ENCODE results near the gene RSPH6A. TPM values are rescaled to one million over a fixed set of nuclear protein-coding genes. Genes with fewer than 3 reads are reported as not detected.

Gene RSPH6A
- total RNA-seq, 1 experiment from 2014 or later = 0.39 TPM

- TF ChIP-seq ZNF281 (CRISPR knock-in tag; IDR thresholded peaks at IDR 0.05) = no peak
- TF ChIP-seq GABPB1 (CRISPR knock-in tag; IDR thresholded peaks at IDR 0.05) = no peak
- TF ChIP-seq SOX15 (CRISPR knock-in tag; IDR thresholded peaks at IDR 0.05) = no peak
These were observed 541 bp upstream of the RSPH6A start (continued) for GRCh38 chr19:45815481-45816216.

- DNase-seq (ENCODE audit: low spot score) = no peak
- ATAC-seq = no peak
- Mint-ChIP-seq H3K9me3 (no peaks in the 10 kb centered on the region), H3K36me3 (no peaks in the 10 kb centered on the region; the same call in 1 of the 2 replicates), H3K4me1 (peaks cover 36% of the 10 kb centered on the region), H3K27me3 (ENCODE audit: low read depth) (no peaks in the 10 kb centered on the region; the same call in none of the 2 replicates), H3K4me3 (peak overlapping the region; percentile 89), H3K27ac (peak overlapping the region; percentile 45; the same call in 1 of the 2 replicates)
- CTCF ChIA-PET = interaction anchor here (0.6 to 7.2 kb wide), 13 partner anchors 12 to 97 kb away, joined by 3 to 135 read pairs (median 8); partner anchors contain the start of genes DMPK, DMWD and SIX5
- POLR2A ChIA-PET = interaction anchor here (1.0 to 4.0 kb wide), 5 partner anchors 15 to 123 kb away, joined by 3 to 47 read pairs (median 6); partner anchors contain the start of genes DMWD, FOXA3, QPCTL and SIX5
- TF ChIP-seq TCF7 (CRISPR knock-in tag; IDR thresholded peaks at IDR 0.05; ENCODE audit: low read depth) (no peak), ZNF317 (CRISPR knock-in tag; IDR thresholded peaks at IDR 0.05; ENCODE audit: borderline replicate concordance, low read depth) (no peak), JUN (CRISPR knock-in tag; IDR thresholded peaks at IDR 0.05) (no peak), TP53 (CRISPR knock-in tag; IDR thresholded peaks at IDR 0.05) (no peak), ZNF416 (CRISPR knock-in tag; IDR thresholded peaks at IDR 0.05) (no peak), AFF4 (CRISPR knock-in tag; IDR thresholded peaks at IDR 0.05; ENCODE audit: borderline replicate concordance) (no peak)
These were observed 835 bp downstream of the RSPH6A start for GRCh38 chr19:45814166-45814780.

- CTCF ChIA-PET = interaction anchor here (0.5 to 6.6 kb wide), 3 partner anchors 10 to 528 kb away, joined by 3 to 133 read pairs (median 11); partner anchors contain the start of gene SIX5
- no peak for DNase-seq (ENCODE audit: low spot score)
- Mint-ChIP-seq H3K4me3 (no peak overlapping the region), H3K36me3 (no peaks in the 10 kb centered on the region; the same call in 1 of the 2 replicates), H3K27me3 (ENCODE audit: low read depth) (peaks cover 3% of the 10 kb centered on the region), H3K27ac (peak overlapping the region; percentile 82), H3K9me3 (no peaks in the 10 kb centered on the region), H3K4me1 (peaks cover 20% of the 10 kb centered on the region)
- POLR2A ChIA-PET = interaction anchor here (1.0 kb wide), 1 partner anchor 43 kb away, joined by 3 read pairs; the partner anchor contains the start of gene SIX5
- ATAC-seq = no peak
- TF ChIP-seq ATF2 (CRISPR knock-in tag; IDR thresholded peaks at IDR 0.05; ENCODE audit: borderline replicate concordance, low read depth) (no peak), FOXK1 (CRISPR knock-in tag; IDR thresholded peaks at IDR 0.05) (no peak), MLX (CRISPR knock-in tag; IDR thresholded peaks at IDR 0.05) (no peak), GTF2I (CRISPR knock-in tag; conservative IDR thresholded peaks at IDR 0.05) (no peak), RORB (CRISPR knock-in tag; IDR thresholded peaks at IDR 0.05) (no peak), ATF1 (CRISPR knock-in tag; IDR thresholded peaks at IDR 0.05) (no peak), ERG (CRISPR knock-in tag; IDR thresholded peaks at IDR 0.05) (no peak), ZNF423 (CRISPR knock-in tag; IDR thresholded peaks at IDR 0.05) (no peak), FOXP4 (CRISPR knock-in tag; IDR thresholded peaks at IDR 0.05) (no peak), NFE2L1 (CRISPR knock-in tag; IDR thresholded peaks at IDR 0.05) (no peak), RELA (CRISPR knock-in tag; IDR thresholded peaks at IDR 0.05; ENCODE audit: borderline replicate concordance) (no peak)
These were observed 2.8 kb downstream of the RSPH6A start for GRCh38 chr19:45812297-45812696.

Measured in WTC11 (cell line).